ENCODE measurements around the gene CCDC78. TPM values are rescaled to one million over a fixed set of nuclear protein-coding genes. Genes with fewer than 3 reads are reported as not detected.

CCDC78 gene
- polyA plus RNA-seq, 1 experiment = 2.4 TPM

GRCh38 chr16:719815-720446, 6.3 kb downstream of the CCDC78 start:
- ChIA-PET CTCF (interaction anchor here (0.6 to 3.2 kb wide), 10 partner anchors 8 to 336 kb away, joined by 3 to 16 read pairs (median 3); partner anchors contain the start of gene CIAO3), POLR2A (no interaction called here)
- H3K27me3 ChIP-seq (ENCODE audit: control insufficient read depth, insufficient read depth, low read length) = no peaks in the 10 kb centered on the region
- H3K4me3 ChIP-seq (ENCODE audit: low read depth, low read length) = peak overlapping the region; percentile 74
- no peak for DNase-seq (ENCODE audit: low read depth)
- TF ChIP-seq CTCF (IDR thresholded peaks at IDR 0.05; ENCODE audit: insufficient read depth, low read depth, low read length) = peak; percentile 45
- peaks cover 2% of the 10 kb centered on the region; the same call in 1 of the 2 replicates for H3K36me3 ChIP-seq (ENCODE audit: control insufficient read depth, insufficient read depth, low read length)

GRCh38 chr16:718922-719321, 7.3 kb downstream of the CCDC78 start:
- peaks cover 2% of the 10 kb centered on the region; the same call in 1 of the 2 replicates for H3K36me3 ChIP-seq (ENCODE audit: control insufficient read depth, insufficient read depth, low read length)
- DNase-seq (ENCODE audit: low read depth) = no peak
- ChIA-PET CTCF (interaction anchor here (3.2 kb wide), 1 partner anchor 66 kb away, joined by 16 read pairs; no protein-coding TSS in a partner anchor), POLR2A (no interaction called here)
- TF ChIP-seq CTCF (IDR thresholded peaks at IDR 0.05; ENCODE audit: insufficient read depth, low read depth, low read length) = no peak
- no peak overlapping the region for H3K4me3 ChIP-seq (ENCODE audit: low read depth, low read length)
- no peaks in the 10 kb centered on the region for H3K27me3 ChIP-seq (ENCODE audit: control insufficient read depth, insufficient read depth, low read length)

GRCh38 chr16:718389-718788, 7.9 kb downstream of the CCDC78 start:
- H3K4me3 ChIP-seq (ENCODE audit: low read depth, low read length) = no peak overlapping the region
- H3K36me3 ChIP-seq (ENCODE audit: control insufficient read depth, insufficient read depth, low read length) = peaks cover 2% of the 10 kb centered on the region; the same call in 1 of the 2 replicates
- ChIA-PET CTCF (interaction anchor here (3.2 kb wide), 1 partner anchor 66 kb away, joined by 16 read pairs; no protein-coding TSS in a partner anchor), POLR2A (no interaction called here)
- no peak for DNase-seq (ENCODE audit: low read depth)
- no peak for TF ChIP-seq CTCF (IDR thresholded peaks at IDR 0.05; ENCODE audit: insufficient read depth, low read depth, low read length)
- H3K27me3 ChIP-seq (ENCODE audit: control insufficient read depth, insufficient read depth, low read length) = no peaks in the 10 kb centered on the region

- no peak for TF ChIP-seq CTCF (IDR thresholded peaks at IDR 0.05; ENCODE audit: insufficient read depth, low read depth, low read length)
- Histone ChIP-seq H3K4me3 (ENCODE audit: low read depth, low read length) (no peak overlapping the region), H3K27me3 (ENCODE audit: control insufficient read depth, insufficient read depth, low read length) (no peaks in the 10 kb centered on the region), H3K36me3 (ENCODE audit: control insufficient read depth, insufficient read depth, low read length) (peaks cover under 1% of the 10 kb centered on the region; the same call in 1 of the 2 replicates)
- ChIA-PET CTCF (no interaction called here), POLR2A (no interaction called here)
- DNase-seq (ENCODE audit: low read depth) = no peak
These were observed 8.6 kb downstream of the CCDC78 start for GRCh38 chr16:717450-718245.

GRCh38 chr16:716768-717325, 9.4 kb downstream of the CCDC78 start:
- POLR2A ChIA-PET = no interaction called here
- no peak for DNase-seq (ENCODE audit: low read depth)
- no peak for TF ChIP-seq CTCF (IDR thresholded peaks at IDR 0.05; ENCODE audit: insufficient read depth, low read depth, low read length)
- Histone ChIP-seq H3K27me3 (ENCODE audit: control insufficient read depth, insufficient read depth, low read length) (no peaks in the 10 kb centered on the region), H3K36me3 (ENCODE audit: control insufficient read depth, insufficient read depth, low read length) (no peaks in the 10 kb centered on the region; the same call in 1 of the 2 replicates), H3K4me3 (ENCODE audit: low read depth, low read length) (no peak overlapping the region)
- CTCF ChIA-PET = interaction anchor here (2.7 to 5.5 kb wide), 2 partner anchors 8 to 69 kb away, joined by 18 to 120 read pairs; partner anchors contain the start of genes CCDC78, CHTF18 and RPUSD1
